Left ventricle myocardium superior (tissue), 1 donor: ENCODE results near the gene ZNF35. TPM values are rescaled to one million over a fixed set of nuclear protein-coding genes. Genes with fewer than 3 reads are reported as not detected.

Experiments used
- ATAC-seq: fragments of 200-7000 bp; cut with Tn5 transposase; one replicate; pipeline ENCODE4 v1.9.1; 2020; ENCODE audit warnings: mild to moderate bottlenecking, moderate library complexity
- DNase-seq: peaks from one replicate; pipeline ENCODE4 v3.0.0-alpha.2; 2020
- intact Hi-C: fragments of 100-400 bp; cut with micrococcal nuclease; formaldehyde crosslinking; loops from one replicate; pipeline ENCODE4 v1.11.0; 2022
- total RNA-seq: library from RNA; stranded (reverse); fragmentation: NEBNext Ultra II Directional; extraction: Animal tissue kit (Norgen Biotek cat#: 25700); gene quantifications from one replicate; pipeline ENCODE4 v1.2.1, GENCODE V29; 2021
- donor health status: DM: no; HTN: yes; CAD: no; lungs with severe emphysema.

The ZNF35 gene
- total RNA-seq, 1 donor from 2014 or later = 4.7 TPM

GRCh38 chr3:44680921-44681455 lies 32.5 kb downstream of the ZNF35 start:
- ATAC-seq = no peak
- no peak for DNase-seq
- intact Hi-C loops = no loop called here

GRCh38 chr3:44682182-44682896 lies 33.8 kb downstream of the ZNF35 start:
- intact Hi-C loops = no loop called here
- ATAC-seq (no peak), DNase-seq (no peak)

GRCh38 chr3:44685128-44685800 lies 36.7 kb downstream of the ZNF35 start:
- intact Hi-C loops = no loop called here
- DNase-seq = peak; percentile 87
- ATAC-seq = peak; percentile 99

GRCh38 chr3:44687898-44688297 lies 39.4 kb downstream of the ZNF35 start:
- DNase-seq (no peak), ATAC-seq (no peak)
- intact Hi-C loops = no loop called here

Other genes starting within 250 kb of the ZNF35 start
- 12.1 TPM for gene ZNF445, start 171.1 kb upstream of the ZNF35 start, total RNA-seq
- 1.8 TPM for gene ZKSCAN7, start 93.5 kb upstream of the ZNF35 start, total RNA-seq
- gene ZNF660, start 63.8 kb upstream of the ZNF35 start, total RNA-seq = 0.92 TPM
- 12.7 TPM for gene ZNF197, start 23.7 kb upstream of the ZNF35 start, total RNA-seq
- gene ZNF502, start 63.9 kb downstream of the ZNF35 start, total RNA-seq = 3.6 TPM
- 3.5 TPM for gene ZNF501, start 80.9 kb downstream of the ZNF35 start, total RNA-seq
- gene KIAA1143, start 112.9 kb downstream of the ZNF35 start, total RNA-seq = 37.2 TPM
- gene KIF15, start 113.1 kb downstream of the ZNF35 start, total RNA-seq = 1.1 TPM
- gene TMEM42, start 213.2 kb downstream of the ZNF35 start, total RNA-seq = 10.0 TPM
- not detected for gene TGM4, start 225.9 kb downstream of the ZNF35 start, total RNA-seq